KMS-11 (cell line): Measurements from ENCODE around the gene SPATS2L.

ENCODE experiments used
- H2AFZ ChIP-seq: fragments of 200-600 bp; sonication (generic); 2 replicates; pipeline ENCODE4 v1.6.1; 2016; ENCODE audit warnings: antibody characterized with exemption, mixed run types, low read depth
- H3K27ac ChIP-seq: fragments of 200-600 bp; sonication (generic); 2 replicates; pipeline ENCODE4 v1.6.1; 2016; ENCODE audit warnings: mild to moderate bottlenecking, mixed run types
- H3K27me3 ChIP-seq: fragments of 200-600 bp; sonication (generic); 2 replicates; pipeline ENCODE4 v1.6.1; 2017; ENCODE audit warnings: mild to moderate bottlenecking, low read depth, mixed run types, moderate library complexity; ENCODE audit not compliant: insufficient read depth
- H3K36me3 ChIP-seq: fragments of 200-600 bp; sonication (generic); 2 replicates; pipeline ENCODE4 v1.6.1; 2017; ENCODE audit warnings: mild to moderate bottlenecking, mixed run types; ENCODE audit not compliant: insufficient read depth
- H3K4me1 ChIP-seq: fragments of 200-600 bp; sonication (generic); 2 replicates; pipeline ENCODE4 v1.6.1; 2016; ENCODE audit warnings: mild to moderate bottlenecking, low read depth, mixed run types; ENCODE audit not compliant: poor library complexity, severe bottlenecking
- H3K4me2 ChIP-seq: fragments of 200-600 bp; sonication (generic); 2 replicates; pipeline ENCODE4 v1.7.0; 2016; ENCODE audit warnings: mild to moderate bottlenecking, mixed run types
- H3K4me3 ChIP-seq: fragments of 200-600 bp; sonication (generic); IDR thresholded peaks from 2 replicates; pipeline ENCODE4 v1.6.1; 2017; ENCODE audit warnings: low read depth, low read length, mixed read lengths; ENCODE audit not compliant: insufficient read depth
- H3K79me2 ChIP-seq: fragments of 200-600 bp; sonication (generic); 2 replicates; pipeline ENCODE4 v1.6.1; 2016; ENCODE audit warnings: low read depth, mixed run types; ENCODE audit not compliant: insufficient read depth
- H3K9ac ChIP-seq: fragments of 200-600 bp; sonication (generic); 2 replicates; pipeline ENCODE4 v1.6.1; 2016; ENCODE audit warnings: mild to moderate bottlenecking, mixed run types
- H4K20me1 ChIP-seq: fragments of 200-600 bp; sonication (generic); 2 replicates; pipeline ENCODE4 v1.6.1; 2016; ENCODE audit warnings: mild to moderate bottlenecking, mixed run types; ENCODE audit not compliant: insufficient read depth
- TF ChIP-seq, protein P1 (sequence below): fragments of 200-600 bp; sonication (generic); conservative IDR thresholded peaks from 2 replicates; pipeline ENCODE4 v1.6.1; 2017; ENCODE audit warnings: low read depth, mild to moderate bottlenecking, antibody characterized with exemption, low read length, moderate library complexity, mixed read lengths

SPATS2L gene

DNA sequence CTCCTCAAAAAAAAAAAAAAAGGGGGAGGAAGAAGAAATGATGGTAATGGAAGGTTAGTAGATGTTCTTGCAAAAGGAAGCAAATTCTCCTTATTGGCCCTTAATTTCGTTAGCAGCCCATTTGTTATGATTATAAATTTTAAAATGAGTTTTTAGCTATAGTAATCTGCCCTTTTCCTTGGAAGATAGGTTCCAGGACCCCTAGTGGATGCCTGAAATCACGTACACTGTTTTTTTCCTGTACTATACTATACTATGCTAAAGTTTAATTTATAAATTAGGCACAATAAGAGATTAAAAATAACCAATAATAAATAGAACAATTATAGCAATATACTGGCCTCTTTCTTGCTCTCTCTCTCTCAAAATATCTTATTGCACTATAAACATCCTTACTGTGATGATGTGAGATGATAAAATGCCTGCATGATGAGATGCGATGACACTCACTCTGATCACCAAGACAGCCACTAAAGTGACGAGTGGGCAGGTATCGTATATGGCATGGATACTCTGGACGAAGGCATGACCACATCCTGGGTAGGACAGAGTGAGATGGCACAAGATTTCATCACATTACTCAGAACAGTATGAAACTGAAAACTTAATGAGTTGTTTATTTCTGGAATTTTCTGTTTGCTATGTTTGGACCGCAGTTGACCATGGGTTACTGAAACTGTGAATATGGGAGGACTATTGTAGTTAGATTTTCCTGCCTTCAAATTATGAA, 116.2 kb downstream of the SPATS2L start:
- H2AFZ ChIP-seq, result no peak overlapping the region
- H4K20me1 ChIP-seq, result no peaks in the 10 kb centered on the region
- no peak overlapping the region for H3K9ac ChIP-seq
- peaks cover 25% of the 10 kb centered on the region for H3K4me1 ChIP-seq
- H3K27ac ChIP-seq, result peak overlapping the region; percentile 14; the same call in 1 of the 2 replicates
- no peaks in the 10 kb centered on the region for H3K27me3 ChIP-seq
- H3K36me3 ChIP-seq, result no peaks in the 10 kb centered on the region
- no peak overlapping the region for H3K4me3 ChIP-seq
- H3K4me2 ChIP-seq, result peak overlapping the region; percentile 3; the same call in 1 of the 2 replicates
- no peaks in the 10 kb centered on the region for H3K79me2 ChIP-seq
- TF ChIP-seq, protein P1, sequence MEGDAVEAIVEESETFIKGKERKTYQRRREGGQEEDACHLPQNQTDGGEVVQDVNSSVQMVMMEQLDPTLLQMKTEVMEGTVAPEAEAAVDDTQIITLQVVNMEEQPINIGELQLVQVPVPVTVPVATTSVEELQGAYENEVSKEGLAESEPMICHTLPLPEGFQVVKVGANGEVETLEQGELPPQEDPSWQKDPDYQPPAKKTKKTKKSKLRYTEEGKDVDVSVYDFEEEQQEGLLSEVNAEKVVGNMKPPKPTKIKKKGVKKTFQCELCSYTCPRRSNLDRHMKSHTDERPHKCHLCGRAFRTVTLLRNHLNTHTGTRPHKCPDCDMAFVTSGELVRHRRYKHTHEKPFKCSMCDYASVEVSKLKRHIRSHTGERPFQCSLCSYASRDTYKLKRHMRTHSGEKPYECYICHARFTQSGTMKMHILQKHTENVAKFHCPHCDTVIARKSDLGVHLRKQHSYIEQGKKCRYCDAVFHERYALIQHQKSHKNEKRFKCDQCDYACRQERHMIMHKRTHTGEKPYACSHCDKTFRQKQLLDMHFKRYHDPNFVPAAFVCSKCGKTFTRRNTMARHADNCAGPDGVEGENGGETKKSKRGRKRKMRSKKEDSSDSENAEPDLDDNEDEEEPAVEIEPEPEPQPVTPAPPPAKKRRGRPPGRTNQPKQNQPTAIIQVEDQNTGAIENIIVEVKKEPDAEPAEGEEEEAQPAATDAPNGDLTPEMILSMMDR, result no peak

DNA sequence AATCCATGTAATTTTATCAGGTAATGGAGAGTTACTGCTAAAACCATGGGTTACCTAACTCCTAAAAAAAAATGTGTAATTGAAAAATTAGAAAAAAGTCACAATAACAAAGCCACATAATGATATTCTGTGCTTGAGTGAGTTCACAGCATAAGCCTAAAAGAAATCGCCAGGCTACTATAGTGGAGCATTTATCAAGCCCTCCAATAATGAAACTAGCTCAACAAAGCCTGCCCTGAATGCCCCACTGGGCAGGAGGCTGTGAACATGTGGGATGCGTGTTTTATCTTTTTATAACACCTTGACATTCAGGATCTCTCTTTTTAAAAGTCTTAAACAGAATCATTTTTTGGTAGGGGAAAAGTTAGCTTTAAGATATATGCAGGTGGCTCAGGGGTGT, 117.0 kb downstream of the SPATS2L start:
- peak overlapping the region; percentile 14; the same call in 1 of the 2 replicates for H3K27ac ChIP-seq
- no peak overlapping the region for H2AFZ ChIP-seq
- peaks cover 25% of the 10 kb centered on the region for H3K4me1 ChIP-seq
- H3K9ac ChIP-seq, result no peak overlapping the region
- no peaks in the 10 kb centered on the region for H3K79me2 ChIP-seq
- TF ChIP-seq, protein P1, result no peak
- H3K27me3 ChIP-seq, result no peaks in the 10 kb centered on the region
- H3K4me3 ChIP-seq, result no peak overlapping the region
- no peaks in the 10 kb centered on the region for H3K36me3 ChIP-seq
- H3K4me2 ChIP-seq, result peak overlapping the region; percentile 3; the same call in 1 of the 2 replicates
- H4K20me1 ChIP-seq, result no peaks in the 10 kb centered on the region

DNA sequence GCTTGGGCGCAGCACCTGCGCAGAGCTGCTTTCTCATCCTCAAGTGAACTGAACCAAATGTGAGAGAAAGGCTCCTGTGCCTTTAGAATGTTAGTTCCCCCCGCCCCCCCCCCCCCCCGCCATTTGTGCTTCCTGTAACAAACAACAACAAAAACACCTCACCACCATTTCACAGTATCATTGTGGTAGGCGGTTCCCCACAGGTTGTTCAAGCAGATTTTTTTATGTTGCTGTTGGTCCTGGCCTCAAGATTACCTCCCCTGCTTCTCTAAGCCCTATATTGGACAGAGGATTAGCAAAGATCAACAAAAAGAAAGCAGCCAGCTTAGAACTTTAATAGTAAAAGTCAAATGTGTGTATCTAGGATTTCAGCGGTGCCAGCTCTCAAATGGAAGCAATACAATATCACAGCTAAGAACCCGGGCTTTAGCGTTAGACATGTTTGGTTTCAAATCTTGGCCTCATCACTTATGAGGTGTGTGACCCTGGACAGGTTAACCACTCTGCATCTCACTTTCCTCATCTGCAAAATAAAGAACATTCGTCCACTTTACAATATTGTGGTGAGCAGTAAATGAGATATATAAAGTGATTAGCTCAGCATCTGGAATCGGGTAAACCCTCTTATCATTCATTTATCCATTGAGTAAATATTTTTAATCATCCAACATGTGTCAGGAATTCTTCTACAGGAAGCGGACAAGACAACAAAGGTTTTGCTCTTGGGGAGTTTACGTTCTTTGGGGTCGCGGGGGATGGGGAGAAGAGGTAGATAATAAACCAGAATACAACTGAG, 118.7 kb downstream of the SPATS2L start:
- H3K27me3 ChIP-seq, result no peaks in the 10 kb centered on the region
- TF ChIP-seq, protein P1, result no peak
- H3K36me3 ChIP-seq, result no peaks in the 10 kb centered on the region

DNA sequence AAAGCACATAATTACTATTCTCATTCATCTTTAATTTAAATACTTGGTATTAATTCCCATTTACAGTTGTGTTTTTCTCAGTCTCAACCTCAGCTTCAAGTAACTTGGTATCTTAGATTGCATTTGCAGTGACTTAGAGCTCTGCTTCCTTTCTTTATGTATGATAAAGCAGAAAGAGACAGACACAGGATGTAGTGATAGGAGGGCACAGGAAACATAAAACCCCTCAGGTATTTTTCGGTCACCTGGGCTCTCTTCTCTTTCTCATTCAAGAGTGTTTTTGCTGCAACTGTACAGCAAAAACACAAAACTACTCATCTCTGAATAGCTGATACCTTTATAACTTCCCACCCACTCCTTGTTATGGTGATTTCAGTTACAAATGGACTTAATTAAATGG, 120.3 kb downstream of the SPATS2L start:
- Histone ChIP-seq H3K9ac (no peak overlapping the region), H3K4me1 (peaks cover 25% of the 10 kb centered on the region), H3K4me2 (no peak overlapping the region), H3K27me3 (no peaks in the 10 kb centered on the region), H3K4me3 (no peak overlapping the region), H3K36me3 (no peaks in the 10 kb centered on the region), H3K27ac (no peak overlapping the region), H4K20me1 (no peaks in the 10 kb centered on the region), H2AFZ (no peak overlapping the region), H3K79me2 (no peaks in the 10 kb centered on the region)
- TF ChIP-seq, protein P1, result no peak

More for the DNA sequence above, 118.7 kb downstream of the SPATS2L start:
- H3K9ac ChIP-seq, result no peak overlapping the region
- peaks cover 25% of the 10 kb centered on the region for H3K4me1 ChIP-seq
- H4K20me1 ChIP-seq, result no peaks in the 10 kb centered on the region
- no peak overlapping the region for H3K4me3 ChIP-seq
- H3K79me2 ChIP-seq, result no peaks in the 10 kb centered on the region
- no peak overlapping the region for H3K27ac ChIP-seq
- no peak overlapping the region for H3K4me2 ChIP-seq
- H2AFZ ChIP-seq, result no peak overlapping the region
